Thoracic aorta (tissue), 2 donors: ENCODE measurements around the gene RTBDN. TPM values are rescaled to one million over a fixed set of nuclear protein-coding genes. Genes with fewer than 3 reads are reported as not detected.
"Not testable (repeated sequence)": the region's sequence is repeated elsewhere in the genome, so short reads cannot be mapped to it uniquely, and the experiment has no call there.

ENCODE experiments used
- ATAC-seq: fragments of 150-250 bp; one replicate; pipeline ENCODE4 v1.8.0; 2017; ENCODE audit warnings: low read depth; ENCODE audit not compliant: insufficient number of reproducible peaks, low FRiP score
- DNase-seq: peaks from one replicate; pipeline ENCODE4 v3.0.0-alpha.2; 2020; ENCODE audit warnings: low spot score
- H3K27ac ChIP-seq, 2 donors: fragments of 200-600 bp; sonication (generic); 1 replicate in 1 of 2; 2 replicates in 1 of 2; pipeline ENCODE4 v1.5.1; 2016; ENCODE audit warnings: mild to moderate bottlenecking in 2 of 2, moderate library complexity in 2 of 2
- H3K27me3 ChIP-seq: fragments of 200-600 bp; sonication (generic); replicated peaks from 2 replicates; pipeline ENCODE4 v1.6.0; 2016; ENCODE audit warnings: mild to moderate bottlenecking; ENCODE audit not compliant: insufficient read depth
- H3K36me3 ChIP-seq: fragments of 200-600 bp; sonication (generic); one replicate; pipeline ENCODE4 v1.5.1; 2016
- H3K4me1 ChIP-seq, 2 donors: fragments of 200-600 bp; sonication (generic); 1 replicate in 1 of 2; 2 replicates in 1 of 2; pipeline versions ENCODE4 v1.5.1 to v1.6.0; 2016; ENCODE audit warnings: low read depth in 2 of 2, mild to moderate bottlenecking in 1 of 2; ENCODE audit not compliant: control insufficient read depth in 1 of 2
- H3K4me3 ChIP-seq: fragments of 200-600 bp; sonication (generic); 2 replicates; pipeline ENCODE4 v1.5.1; 2016; ENCODE audit warnings: mild to moderate bottlenecking
- H3K9me3 ChIP-seq: fragments of 200-600 bp; sonication (generic); 2 replicates; pipeline ENCODE4 v1.5.1; 2016
- total RNA-seq, 2 donors: library from RNA; depleted of rRNA; stranded (reverse); fragments of >200 nt; gene quantifications; one replicate each; pipeline versions ENCODE4 v1.1.0 to v1.2.3, GENCODE V29; 2016
- TF ChIP-seq, protein P1 (sequence below): fragments of 200-600 bp; sonication (generic); IDR thresholded peaks from one replicate; pipeline ENCODE4 v1.5.1; 2019; ENCODE audit warnings: antibody characterized with exemption

Gene RTBDN
- total RNA-seq, 2 donors from 2014 or later = not detected

DNA sequence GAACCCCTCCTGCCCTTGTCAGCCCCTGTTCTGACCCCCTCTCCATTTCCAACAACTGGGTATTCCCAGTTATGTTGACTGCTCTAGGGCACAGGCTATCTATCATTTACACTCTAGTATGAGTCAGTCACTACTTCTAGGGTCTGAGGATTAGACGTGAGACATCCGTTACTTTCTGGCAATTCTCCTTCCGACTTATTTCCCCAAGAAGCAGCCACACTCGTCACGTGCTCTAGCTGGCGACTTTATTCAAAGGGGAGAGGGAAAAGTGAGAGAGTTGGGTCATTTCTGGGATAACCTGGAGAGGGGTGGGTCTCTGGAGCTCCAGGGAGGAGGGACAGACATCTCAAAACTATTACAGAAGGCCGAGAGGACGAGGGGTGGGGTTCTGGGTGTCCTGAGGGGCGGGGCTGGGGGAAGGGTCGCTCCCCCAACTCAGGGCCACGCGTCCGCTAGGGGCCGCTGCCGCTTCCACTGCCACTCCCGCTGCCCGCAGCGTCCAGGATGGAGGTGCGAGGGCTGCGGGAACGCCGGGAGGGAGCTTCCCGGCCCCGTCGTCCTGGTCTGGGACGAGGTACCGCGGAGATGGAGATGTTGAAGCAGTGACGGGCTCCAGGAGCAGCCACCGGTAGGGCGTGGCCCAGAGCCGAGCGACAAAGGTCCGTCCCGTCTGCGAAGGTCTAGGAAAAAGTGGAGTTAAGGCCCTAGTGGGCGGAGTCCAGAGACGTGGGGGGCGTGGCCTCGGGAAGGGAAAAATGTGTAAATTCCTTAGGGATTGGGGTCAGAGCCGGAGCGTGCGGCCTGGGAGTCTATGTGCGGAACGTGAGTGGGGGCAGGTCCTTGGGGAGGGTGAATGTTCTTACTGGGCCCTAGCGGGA lies 8.9 kb downstream of the RTBDN start:
- no peak for DNase-seq
- H3K27me3 ChIP-seq = peaks cover 8% of the 10 kb centered on the region
- no peak overlapping the region for H3K4me3 ChIP-seq

DNA sequence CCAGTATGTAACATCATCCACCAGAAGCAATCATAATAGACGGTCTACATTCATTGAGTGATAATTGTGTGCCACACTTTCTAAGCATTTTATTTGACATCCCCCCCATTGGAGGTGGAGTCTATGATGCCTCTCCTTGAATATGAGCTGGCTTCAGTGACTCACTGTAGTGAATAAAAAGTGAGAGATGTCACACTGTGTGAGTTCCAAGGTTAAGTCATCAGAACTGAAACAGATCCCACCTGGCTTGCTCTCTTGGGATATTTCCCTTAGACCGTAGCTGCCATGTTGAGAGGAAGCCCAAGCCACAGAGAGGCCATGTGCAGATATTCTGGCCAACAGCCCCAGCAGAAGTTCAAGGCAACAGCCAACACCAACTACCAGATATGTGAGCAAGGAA lies 12.6 kb downstream of the RTBDN start:
- Histone ChIP-seq H3K4me1 (peaks cover 0 to 3% of the 10 kb centered on the region in 2 donors), H3K36me3 (no peaks in the 10 kb centered on the region), H3K9me3 (no peaks in the 10 kb centered on the region), H3K27ac (no peak overlapping the region), H3K27me3 (no peaks in the 10 kb centered on the region), H3K4me3 (no peak overlapping the region)
- TF ChIP-seq, protein P1, sequence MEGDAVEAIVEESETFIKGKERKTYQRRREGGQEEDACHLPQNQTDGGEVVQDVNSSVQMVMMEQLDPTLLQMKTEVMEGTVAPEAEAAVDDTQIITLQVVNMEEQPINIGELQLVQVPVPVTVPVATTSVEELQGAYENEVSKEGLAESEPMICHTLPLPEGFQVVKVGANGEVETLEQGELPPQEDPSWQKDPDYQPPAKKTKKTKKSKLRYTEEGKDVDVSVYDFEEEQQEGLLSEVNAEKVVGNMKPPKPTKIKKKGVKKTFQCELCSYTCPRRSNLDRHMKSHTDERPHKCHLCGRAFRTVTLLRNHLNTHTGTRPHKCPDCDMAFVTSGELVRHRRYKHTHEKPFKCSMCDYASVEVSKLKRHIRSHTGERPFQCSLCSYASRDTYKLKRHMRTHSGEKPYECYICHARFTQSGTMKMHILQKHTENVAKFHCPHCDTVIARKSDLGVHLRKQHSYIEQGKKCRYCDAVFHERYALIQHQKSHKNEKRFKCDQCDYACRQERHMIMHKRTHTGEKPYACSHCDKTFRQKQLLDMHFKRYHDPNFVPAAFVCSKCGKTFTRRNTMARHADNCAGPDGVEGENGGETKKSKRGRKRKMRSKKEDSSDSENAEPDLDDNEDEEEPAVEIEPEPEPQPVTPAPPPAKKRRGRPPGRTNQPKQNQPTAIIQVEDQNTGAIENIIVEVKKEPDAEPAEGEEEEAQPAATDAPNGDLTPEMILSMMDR = no peak
- no peak for DNase-seq
- no peak for ATAC-seq

More for the DNA sequence above, 8.9 kb downstream of the RTBDN start:
- ATAC-seq = no peak
- H3K36me3 ChIP-seq = no peaks in the 10 kb centered on the region
- TF ChIP-seq, protein P1 = no peak
- no peak overlapping the region for H3K27ac ChIP-seq
- no peaks in the 10 kb centered on the region for H3K9me3 ChIP-seq
- peaks cover 0 to 3% of the 10 kb centered on the region in 2 donors for H3K4me1 ChIP-seq

DNA sequence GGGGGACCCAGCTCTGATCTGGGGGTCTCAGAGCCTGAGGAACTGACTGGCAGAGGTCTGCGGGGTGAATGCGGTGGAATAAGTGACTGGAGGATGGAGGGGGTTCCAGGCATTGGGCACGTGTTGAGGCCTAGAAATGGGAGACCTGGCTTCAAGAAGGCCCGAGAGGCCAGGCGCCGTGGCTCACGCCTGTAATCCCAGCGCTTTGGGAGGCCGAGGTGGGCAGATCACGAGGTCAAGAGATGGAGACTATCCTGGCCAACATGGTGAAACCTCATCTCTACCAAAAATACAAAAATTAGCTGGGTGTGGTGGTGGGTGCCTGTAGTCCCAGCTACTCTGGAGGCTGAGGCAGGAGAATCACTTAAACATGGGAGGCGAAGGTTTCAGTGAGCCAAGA lies 16.6 kb downstream of the RTBDN start:
- H3K9me3 ChIP-seq, H3K4me3 ChIP-seq, H3K27me3 ChIP-seq, ATAC-seq, H3K4me1 ChIP-seq, DNase-seq, H3K27ac ChIP-seq, H3K36me3 ChIP-seq: not testable (repeated sequence)

DNA sequence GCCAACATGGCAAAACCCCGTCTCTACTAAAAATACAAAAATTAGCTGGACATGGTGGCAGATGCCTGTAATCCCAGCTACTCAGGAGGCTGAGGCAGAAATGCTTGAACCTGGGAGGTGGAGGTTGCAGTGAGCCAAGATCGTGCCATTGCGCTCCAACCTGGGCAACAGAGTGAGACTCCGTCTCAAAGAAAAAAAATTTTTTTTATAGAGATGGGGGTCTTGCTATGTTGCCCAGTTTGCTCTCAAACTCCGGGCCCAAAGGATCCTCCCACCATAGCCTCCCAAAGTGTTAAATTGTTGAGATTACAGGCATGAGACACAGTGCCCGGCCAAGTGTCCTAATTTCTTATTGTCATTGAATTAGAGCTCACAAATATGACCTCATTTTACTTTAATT lies 17.2 kb downstream of the RTBDN start:
- H3K4me3 ChIP-seq, ATAC-seq, H3K9me3 ChIP-seq, H3K27ac ChIP-seq, H3K4me1 ChIP-seq, DNase-seq, H3K36me3 ChIP-seq, H3K27me3 ChIP-seq: not testable (repeated sequence)

DNA sequence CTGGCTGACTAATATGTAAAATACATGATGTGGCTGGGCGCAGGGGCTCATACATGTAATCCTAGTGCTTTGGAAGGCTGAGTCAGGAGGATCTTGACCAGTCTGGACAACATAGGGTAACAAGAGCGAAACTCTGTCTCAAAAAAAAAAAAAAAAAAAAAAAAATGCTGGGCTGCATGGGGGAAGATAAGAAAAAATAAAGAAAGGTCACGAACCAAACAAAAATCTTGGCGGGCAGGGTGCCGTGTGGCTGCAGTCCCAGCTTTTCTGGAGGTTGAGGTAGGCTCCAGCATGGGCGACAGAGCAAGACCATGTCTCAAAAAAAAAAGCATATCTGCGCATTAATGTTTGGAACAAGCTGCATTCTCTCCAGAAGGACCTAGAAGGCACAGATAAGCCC lies 19.3 kb downstream of the RTBDN start:
- ATAC-seq (no peak), DNase-seq (no peak)
- no peaks in the 10 kb centered on the region for H3K36me3 ChIP-seq
- TF ChIP-seq, protein P1 = no peak
- no peak overlapping the region for H3K27ac ChIP-seq
- H3K27me3 ChIP-seq = no peaks in the 10 kb centered on the region
- H3K4me1 ChIP-seq = no peaks in the 10 kb centered on the region
- no peaks in the 10 kb centered on the region for H3K9me3 ChIP-seq
- no peak overlapping the region for H3K4me3 ChIP-seq

DNA sequence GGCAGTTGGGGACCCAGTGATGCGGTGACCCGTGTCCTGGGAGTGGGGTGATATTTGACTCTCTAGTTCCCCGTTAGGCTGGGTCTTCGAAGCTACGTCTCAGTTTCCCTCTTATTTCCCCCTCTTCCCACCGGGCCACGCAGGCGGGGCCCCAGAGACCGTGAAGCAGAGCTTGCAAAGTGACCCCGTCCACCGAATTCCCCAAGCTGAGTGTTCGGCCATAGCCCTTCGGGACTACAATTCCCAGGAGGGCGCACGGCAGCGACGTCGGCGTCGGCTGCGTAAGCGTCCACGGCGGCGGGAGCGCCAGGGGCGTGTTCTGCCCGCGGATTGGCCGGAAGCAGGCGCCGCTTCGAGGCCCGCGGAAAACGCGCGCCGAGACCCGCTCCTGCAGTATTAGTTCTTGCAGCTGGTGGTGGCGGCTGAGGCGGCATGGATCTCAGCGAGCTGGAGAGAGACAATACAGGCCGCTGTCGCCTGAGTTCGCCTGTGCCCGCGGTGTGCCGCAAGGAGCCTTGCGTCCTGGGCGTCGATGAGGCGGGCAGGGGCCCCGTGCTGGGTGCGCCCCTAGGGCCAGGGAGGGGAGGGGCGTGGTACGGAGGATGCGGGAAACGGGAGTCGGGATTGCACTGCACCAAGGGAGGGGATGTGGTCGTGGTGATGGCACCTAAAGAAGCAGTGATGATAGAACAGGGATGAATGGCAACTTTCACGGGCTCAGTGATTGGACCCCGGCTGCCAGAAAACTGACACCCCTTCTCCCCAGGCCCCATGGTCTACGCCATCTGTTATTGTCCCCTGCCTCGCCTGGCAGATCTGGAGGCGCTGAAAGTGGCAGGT lies 27.9 kb downstream of the RTBDN start, which contains the start of gene RNASEH2A:
Gene RNASEH2A, plus strand, starts transcription at position 343 of the 840 bp plus-strand sequence. Its CDS starts 90 bp downstream, at position 433.
- Histone ChIP-seq H3K9me3 (no peaks in the 10 kb centered on the region), H3K27ac (peak within 1 kb of the TSS in 1 of 2 donors; percentile 16), H3K4me1 (peaks cover 6 to 17% of the 10 kb centered on the region in 2 donors), H3K36me3 (no peaks in the 10 kb centered on the region), H3K4me3 (peak within 1 kb of the TSS; percentile 75), H3K27me3 (no peaks in the 10 kb centered on the region)
- no peak for DNase-seq
- TF ChIP-seq, protein P1 = no peak
- ATAC-seq = peak; percentile 68
